IMR-90 (cell line): ENCODE results near the gene DOK6. TPM values are rescaled to one million over a fixed set of nuclear protein-coding genes. Genes with fewer than 3 reads are reported as not detected.

Experiments used
- ATAC-seq: fragments of 200-7000 bp; cut with Tn5 transposase; 2 replicates; pipeline ENCODE4 v1.9.1; 2020; ENCODE audit warnings: low read depth, mild to moderate bottlenecking, moderate library complexity
- BruUV-seq: library from RNA; stranded (reverse); fragments of 400-500 nt; replicated peaks from 2 replicates; lab custom pipeline; 2021; lab: Mats Ljungman, UMichigan
- CTCF ChIA-PET: fragments of 300-600 bp; formaldehyde crosslinking; extraction: SDS; loops from one replicate; lab custom pipeline; 2021; ENCODE audit warnings: antibody characterized with exemption; lab: Yijun Ruan, JAX
- POLR2A ChIA-PET: fragments of 300-600 bp; sonication (Branson Sonifier 250); formaldehyde crosslinking; loops from one replicate; lab custom pipeline; 2022; ENCODE audit warnings: antibody characterized with exemption; ENCODE audit not compliant: unreplicated experiment; lab: Charles Lee
- DNase-seq: peaks from one replicate; pipeline ENCODE4 v3.0.0; 2013
- H2AFZ ChIP-seq: replicated peaks from 2 replicates; pipeline ENCODE3; 2013; ENCODE audit warnings: low read length, mild to moderate bottlenecking; ENCODE audit not compliant: poor library complexity
- H2AK5ac ChIP-seq: 2 replicates; pipeline ENCODE4 v1.6.1; 2013; ENCODE audit warnings: low read depth, low read length, inconsistent platforms
- H2AK9ac ChIP-seq: replicated peaks from 2 replicates; pipeline ENCODE3; 2013; ENCODE audit warnings: mild to moderate bottlenecking, low read depth, low read length, moderate library complexity; ENCODE audit not compliant: poor library complexity
- H2BK120ac ChIP-seq: 2 replicates; pipeline ENCODE4 v1.6.1; 2013; ENCODE audit warnings: low read depth, low read length, inconsistent platforms
- H2BK15ac ChIP-seq: 3 replicates; pipeline ENCODE4 v1.6.1; 2013; ENCODE audit warnings: low read depth, low read length, inconsistent platforms
- H2BK20ac ChIP-seq: 2 replicates; pipeline ENCODE4 v1.6.1; 2013; ENCODE audit warnings: low read depth, mild to moderate bottlenecking, inconsistent platforms, low read length, moderate library complexity
- H2BK5ac ChIP-seq: 2 replicates; pipeline ENCODE4 v1.6.1; 2013; ENCODE audit warnings: mild to moderate bottlenecking, low read depth, low read length, inconsistent platforms; ENCODE audit not compliant: poor library complexity, severe bottlenecking
- H3K14ac ChIP-seq: replicated peaks from 2 replicates; pipeline ENCODE4 v1.6.1; 2013; ENCODE audit warnings: low read depth, low read length, inconsistent platforms
- H3K18ac ChIP-seq: 2 replicates; pipeline ENCODE4 v1.6.1; 2013; ENCODE audit warnings: low read depth, low read length, control low read depth
- H3K23ac ChIP-seq: 2 replicates; pipeline ENCODE4 v1.6.1; 2013; ENCODE audit warnings: low read depth, low read length, inconsistent platforms
- H3K27ac ChIP-seq: 2 replicates; pipeline ENCODE4 v1.5.1; 2013; ENCODE audit warnings: mild to moderate bottlenecking, control low read depth, low read length; ENCODE audit not compliant: insufficient read depth
- H3K27me3 ChIP-seq: 2 replicates; pipeline ENCODE4 v1.6.1; 2013; ENCODE audit warnings: low read length; ENCODE audit not compliant: control insufficient read depth, insufficient read depth
- H3K36me3 ChIP-seq: 2 replicates; pipeline ENCODE4 v1.6.1; 2013; ENCODE audit warnings: low read length, mixed read lengths; ENCODE audit not compliant: control insufficient read depth, insufficient read depth
- H3K4ac ChIP-seq: 2 replicates; pipeline ENCODE4 v1.6.1; 2013; ENCODE audit warnings: low read depth, low read length, inconsistent platforms
- H3K4me1 ChIP-seq: 2 replicates; pipeline ENCODE4 v1.6.1; 2013; ENCODE audit warnings: low read length, mixed read lengths; ENCODE audit not compliant: control insufficient read depth, insufficient read depth
- H3K4me2 ChIP-seq: 2 replicates; pipeline ENCODE4 v1.6.1; 2013; ENCODE audit warnings: low read depth, mild to moderate bottlenecking, control low read depth, low read length, moderate library complexity
- H3K4me3 ChIP-seq: 2 replicates; pipeline ENCODE4 v1.5.1; 2013; ENCODE audit warnings: low read depth, mild to moderate bottlenecking, control low read depth, low read length, moderate library complexity; ENCODE audit not compliant: insufficient read depth
- H3K56ac ChIP-seq: 2 replicates; pipeline ENCODE4 v1.6.1; 2013; ENCODE audit warnings: low read length, inconsistent platforms; ENCODE audit not compliant: insufficient read depth; ENCODE audit errors: extremely low read depth
- H3K79me1 ChIP-seq, 2 experiments: 2 replicates each; pipeline ENCODE4 v1.6.1; 2013; ENCODE audit warnings: low read length in 2 of 2, inconsistent platforms in 1 of 2, low read depth in 1 of 2
- H3K9ac ChIP-seq: 2 replicates; pipeline ENCODE4 v1.6.1; 2013; ENCODE audit warnings: low read depth, low read length, control low read depth
- H3K9me1 ChIP-seq: 2 replicates; pipeline ENCODE4 v1.6.1; 2013; ENCODE audit warnings: low read length, inconsistent platforms; ENCODE audit not compliant: insufficient read depth
- H3K9me3 ChIP-seq: 2 replicates; pipeline ENCODE4 v1.6.1; 2013; ENCODE audit warnings: low read length; ENCODE audit not compliant: control insufficient read depth, insufficient read depth
- H4K20me1 ChIP-seq: 2 replicates; pipeline ENCODE4 v1.6.1; 2013; ENCODE audit warnings: low read length, inconsistent platforms; ENCODE audit not compliant: insufficient read depth
- H4K5ac ChIP-seq: 2 replicates; pipeline ENCODE4 v1.6.1; 2013; ENCODE audit warnings: mild to moderate bottlenecking, low read depth, low read length, control low read depth
- H4K8ac ChIP-seq, 2 experiments: 2 replicates each; pipeline ENCODE4 v1.6.1; 2013; ENCODE audit warnings: low read depth in 2 of 2, low read length in 2 of 2, control low read depth in 1 of 2, inconsistent platforms in 1 of 2
- H4K91ac ChIP-seq: 2 replicates; pipeline ENCODE4 v1.6.1; 2013; ENCODE audit warnings: low read depth, low read length, inconsistent platforms; ENCODE audit not compliant: insufficient read depth
- BHLHE40 ChIP-seq: fragments of 150-350 bp; IDR thresholded peaks from 2 replicates; pipeline ENCODE4 v1.6.1; 2016; ENCODE audit warnings: mild to moderate bottlenecking, low read depth, low read length
- CEBPB ChIP-seq: IDR thresholded peaks from 2 replicates; pipeline ENCODE4 v1.6.1; 2012; ENCODE audit warnings: low read depth, low read length, improper control_type of control experiment
- CHD1 ChIP-seq: IDR thresholded peaks from 2 replicates; pipeline ENCODE4 v1.6.1; 2012; ENCODE audit warnings: low read depth, low read length, improper control_type of control experiment
- FOS ChIP-seq: fragments of 150-350 bp; IDR thresholded peaks from 2 replicates; pipeline ENCODE4 v1.6.1; 2016; ENCODE audit warnings: low read depth, low read length
- MAFK ChIP-seq: IDR thresholded peaks from 2 replicates; pipeline ENCODE4 v1.6.1; 2012; ENCODE audit warnings: low read depth, low read length, improper control_type of control experiment
- MAZ ChIP-seq: IDR thresholded peaks from 2 replicates; pipeline ENCODE4 v1.6.1; 2012; ENCODE audit warnings: low read depth, mild to moderate bottlenecking, low read length, improper control_type of control experiment, moderate library complexity, borderline replicate concordance
- MXI1 ChIP-seq: IDR thresholded peaks from 2 replicates; pipeline ENCODE4 v1.6.1; 2012; ENCODE audit warnings: low read depth, mild to moderate bottlenecking, low read length, moderate library complexity, borderline replicate concordance
- NFE2L2 ChIP-seq: fragments of 150-350 bp; IDR thresholded peaks from 2 replicates; pipeline ENCODE4 v1.6.1; 2016; ENCODE audit warnings: low read depth, mild to moderate bottlenecking, low read length
- POLR2A ChIP-seq: IDR thresholded peaks from 2 replicates; pipeline ENCODE4 v1.6.1; 2012; ENCODE audit warnings: mild to moderate bottlenecking, low read depth, low read length
- RAD21 ChIP-seq: IDR thresholded peaks from 2 replicates; pipeline ENCODE4 v1.6.1; 2012; ENCODE audit warnings: low read length, improper control_type of control experiment
- RCOR1 ChIP-seq: IDR thresholded peaks from 2 replicates; pipeline ENCODE4 v1.6.1; 2012; ENCODE audit warnings: mild to moderate bottlenecking, low read length, improper control_type of control experiment; ENCODE audit not compliant: insufficient replicate concordance
- RFX5 ChIP-seq: IDR thresholded peaks from 2 replicates; pipeline ENCODE4 v1.8.0; 2012; ENCODE audit warnings: low read depth, mild to moderate bottlenecking, low read length, moderate library complexity
- SMC3 ChIP-seq: fragments of 150-350 bp; IDR thresholded peaks from 2 replicates; pipeline ENCODE4 v1.6.1; 2016; ENCODE audit warnings: low read depth, mild to moderate bottlenecking, antibody characterized with exemption, low read length, moderate library complexity
- WGBS, 2 experiments: methylation state at CpG; one replicate each; pipeline versions ENCODE4 v1.1.5 to v1.1.7; 2013; ENCODE audit warnings: missing lambda C conversion rate in 2 of 2; ENCODE audit not compliant: insufficient read length in 1 of 2; ENCODE audit errors: extremely low coverage in 2 of 2; 5-methylcytosine and 5-hydroxymethylcytosine counted together
- dilution Hi-C: fragments of 300-500 bp; cut with HindIII; formaldehyde crosslinking; loops from one replicate; pipeline ENCODE4 v1.14.3; 2018; ENCODE audit warnings: low sequenced_read_pairs; ENCODE audit not compliant: unreplicated experiment
- in situ Hi-C: fragments of 300-500 bp; cut with MboI; formaldehyde crosslinking; loops from 3 replicates; pipeline ENCODE4 v1.14.3; 2019; ENCODE audit warnings: low sequenced_read_pairs, inconsistent platforms, mixed read lengths
- intact Hi-C: fragments of 100-400 bp; cut with micrococcal nuclease; formaldehyde crosslinking; loops from 2 replicates; pipeline ENCODE4 v1.10.0; 2022
- polyA plus RNA-seq, 3 experiments: library from polyadenylated mRNA; depleted of rRNA; stranded (reverse); fragments of >200 nt; gene quantifications; 2 replicates each; pipeline ENCODE4 v1.2.3, GENCODE V29; 2012; ENCODE audit warnings: low replicate concordance in 1 of 3
- total RNA-seq: library from RNA; depleted of rRNA; stranded (reverse); fragments of >200 nt; gene quantifications from 2 replicates; pipeline ENCODE4 v1.2.3, GENCODE V29; 2012
- TF ChIP-seq, protein P1 (sequence below): conservative IDR thresholded peaks from 2 replicates; pipeline ENCODE4 v1.5.1; 2012; ENCODE audit warnings: mild to moderate bottlenecking, low read depth, low read length, improper control_type of control experiment
- TF ChIP-seq, protein P2 (sequence below): fragments of 150-350 bp; IDR thresholded peaks from 2 replicates; pipeline ENCODE4 v1.6.1; 2016; ENCODE audit warnings: low read depth, mild to moderate bottlenecking, low read length, moderate library complexity, borderline replicate concordance
- TF ChIP-seq, protein P3 (sequence below): fragments of 150-350 bp; IDR thresholded peaks from 2 replicates; pipeline ENCODE4 v1.6.1; 2017; ENCODE audit warnings: mild to moderate bottlenecking, antibody characterized with exemption, low read length, low read depth

The DOK6 gene
- total and polyA plus RNA-seq, 2 of the 4 experiments (the other 2 are of a cell fraction), result 1.9 to 2.7 TPM

DNA sequence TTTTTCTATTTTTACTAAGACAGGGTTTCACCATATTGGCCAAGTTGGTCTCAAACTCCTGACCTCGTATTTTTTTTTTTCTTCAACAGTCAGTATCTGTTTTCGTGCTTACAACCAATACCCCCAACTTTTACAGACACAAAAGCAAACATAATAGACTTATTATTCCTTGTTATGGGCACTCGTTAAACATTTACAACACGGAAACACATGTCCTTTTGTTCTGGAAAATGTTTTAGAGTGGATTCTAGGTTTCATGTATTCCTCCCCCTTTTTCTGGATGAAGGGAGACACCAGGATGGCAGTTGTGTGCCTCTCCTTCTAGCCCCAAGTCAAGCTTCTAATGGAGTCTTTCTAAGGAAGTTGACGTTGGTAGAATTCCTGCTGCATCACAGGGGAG lies 458.2 kb downstream of the DOK6 start:
- Histone ChIP-seq H2AK5ac (no peak overlapping the region), H3K9me1 (no peaks in the 10 kb centered on the region), H3K27me3 (no peaks in the 10 kb centered on the region), H2AFZ (no peak overlapping the region), H2BK15ac (no peak overlapping the region), H3K4me3 (no peak overlapping the region), H3K9me3 (no peaks in the 10 kb centered on the region), H2BK20ac (no peak overlapping the region), H3K27ac (no peak overlapping the region), H3K4me2 (no peak overlapping the region), H3K4ac (no peak overlapping the region), H4K5ac (no peak overlapping the region), H3K18ac (no peak overlapping the region), H3K4me1 (no peaks in the 10 kb centered on the region), H4K8ac (no peak overlapping the region), H3K23ac (no peak overlapping the region), H4K91ac (no peak overlapping the region), H3K79me1 (no peaks in the 10 kb centered on the region), H3K56ac (no peak overlapping the region), H3K36me3 (no peaks in the 10 kb centered on the region), H2BK120ac (no peak overlapping the region), H2BK5ac (no peak overlapping the region), H3K9ac (no peak overlapping the region), H2AK9ac (no peak overlapping the region), H3K14ac (no peak overlapping the region), H4K20me1 (no peaks in the 10 kb centered on the region)
- DNase-seq (no peak), ATAC-seq (no peak)
- WGBS, 2 experiments, result no CpG with 5 or more reads among the region's 5 CpGs
- BruUV-seq, result no TSS peak
- POLR2A ChIA-PET, result no interaction called here
- TF ChIP-seq RFX5 (no peak), MAZ (no peak), NFE2L2 (no peak), RCOR1 (no peak), POLR2A (no peak), RAD21 (no peak), MXI1 (no peak), CEBPB (no peak), CHD1 (no peak), MAFK (no peak), BHLHE40 (no peak), SMC3 (no peak), FOS (no peak)
- TF ChIP-seq, protein P1, sequence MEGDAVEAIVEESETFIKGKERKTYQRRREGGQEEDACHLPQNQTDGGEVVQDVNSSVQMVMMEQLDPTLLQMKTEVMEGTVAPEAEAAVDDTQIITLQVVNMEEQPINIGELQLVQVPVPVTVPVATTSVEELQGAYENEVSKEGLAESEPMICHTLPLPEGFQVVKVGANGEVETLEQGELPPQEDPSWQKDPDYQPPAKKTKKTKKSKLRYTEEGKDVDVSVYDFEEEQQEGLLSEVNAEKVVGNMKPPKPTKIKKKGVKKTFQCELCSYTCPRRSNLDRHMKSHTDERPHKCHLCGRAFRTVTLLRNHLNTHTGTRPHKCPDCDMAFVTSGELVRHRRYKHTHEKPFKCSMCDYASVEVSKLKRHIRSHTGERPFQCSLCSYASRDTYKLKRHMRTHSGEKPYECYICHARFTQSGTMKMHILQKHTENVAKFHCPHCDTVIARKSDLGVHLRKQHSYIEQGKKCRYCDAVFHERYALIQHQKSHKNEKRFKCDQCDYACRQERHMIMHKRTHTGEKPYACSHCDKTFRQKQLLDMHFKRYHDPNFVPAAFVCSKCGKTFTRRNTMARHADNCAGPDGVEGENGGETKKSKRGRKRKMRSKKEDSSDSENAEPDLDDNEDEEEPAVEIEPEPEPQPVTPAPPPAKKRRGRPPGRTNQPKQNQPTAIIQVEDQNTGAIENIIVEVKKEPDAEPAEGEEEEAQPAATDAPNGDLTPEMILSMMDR, result no peak
- TF ChIP-seq, protein P2, sequence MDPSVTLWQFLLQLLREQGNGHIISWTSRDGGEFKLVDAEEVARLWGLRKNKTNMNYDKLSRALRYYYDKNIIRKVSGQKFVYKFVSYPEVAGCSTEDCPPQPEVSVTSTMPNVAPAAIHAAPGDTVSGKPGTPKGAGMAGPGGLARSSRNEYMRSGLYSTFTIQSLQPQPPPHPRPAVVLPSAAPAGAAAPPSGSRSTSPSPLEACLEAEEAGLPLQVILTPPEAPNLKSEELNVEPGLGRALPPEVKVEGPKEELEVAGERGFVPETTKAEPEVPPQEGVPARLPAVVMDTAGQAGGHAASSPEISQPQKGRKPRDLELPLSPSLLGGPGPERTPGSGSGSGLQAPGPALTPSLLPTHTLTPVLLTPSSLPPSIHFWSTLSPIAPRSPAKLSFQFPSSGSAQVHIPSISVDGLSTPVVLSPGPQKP, result no peak
- TF ChIP-seq, protein P3, sequence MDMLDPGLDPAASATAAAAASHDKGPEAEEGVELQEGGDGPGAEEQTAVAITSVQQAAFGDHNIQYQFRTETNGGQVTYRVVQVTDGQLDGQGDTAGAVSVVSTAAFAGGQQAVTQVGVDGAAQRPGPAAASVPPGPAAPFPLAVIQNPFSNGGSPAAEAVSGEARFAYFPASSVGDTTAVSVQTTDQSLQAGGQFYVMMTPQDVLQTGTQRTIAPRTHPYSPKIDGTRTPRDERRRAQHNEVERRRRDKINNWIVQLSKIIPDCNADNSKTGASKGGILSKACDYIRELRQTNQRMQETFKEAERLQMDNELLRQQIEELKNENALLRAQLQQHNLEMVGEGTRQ, result no peak
- dilution Hi-C loops, result no loop called here
- CTCF ChIA-PET, result no interaction called here
- in situ Hi-C loops, result no loop called here
- intact Hi-C loops, result no loop called here
